ENCODE data around the gene LRMDA.

The LRMDA gene

DNA sequence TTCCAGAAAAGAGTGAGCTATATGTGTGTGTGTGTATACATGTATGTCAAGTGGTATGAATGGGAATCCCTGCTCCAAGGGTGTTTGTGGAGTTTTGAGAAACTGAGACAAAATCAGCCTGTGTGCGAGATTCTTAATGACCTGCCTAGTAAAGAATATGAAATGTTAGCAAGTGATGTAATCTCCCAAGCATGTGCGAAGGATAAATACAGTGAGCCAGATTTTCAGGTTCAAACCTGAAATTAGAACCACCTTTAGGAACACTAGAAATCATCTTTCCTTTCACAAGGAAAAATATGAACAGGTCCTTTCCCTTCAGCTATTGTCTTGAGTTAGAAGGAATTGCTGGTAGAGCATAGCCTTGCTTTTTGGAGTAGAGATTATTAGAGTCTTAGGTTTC lies 457.6 kb downstream of the LRMDA start:
- no peak for DNase-seq
- Histone ChIP-seq H3K4me2 (ENCODE audit: low read length) (no peak overlapping the region), H3K18ac (ENCODE audit: low read length) (no peak overlapping the region), H3K27me3 (ENCODE audit: insufficient read depth, low read length, poor library complexity) (no peaks in the 10 kb centered on the region), H2BK15ac (replicated peaks; ENCODE audit: low read depth) (no peak overlapping the region), H4K8ac (ENCODE audit: low read depth, low read length) (no peak overlapping the region), H3K27ac (ENCODE audit: low read depth, low read length) (no peak overlapping the region), H2BK5ac (ENCODE audit: low read length) (no peak overlapping the region), H3K56ac (ENCODE audit: low read length) (no peak overlapping the region), H3K4ac (ENCODE audit: low read depth, low read length) (no peak overlapping the region), H3K23ac (ENCODE audit: low read length) (no peak overlapping the region), H2BK120ac (ENCODE audit: low read depth, low read length) (no peak overlapping the region), H3K36me3 (ENCODE audit: control insufficient read depth, insufficient read depth, low read length) (no peaks in the 10 kb centered on the region), H3K79me1 (ENCODE audit: low read length) (no peaks in the 10 kb centered on the region), H3K9ac (ENCODE audit: low read length) (no peak overlapping the region), H3K79me2 (ENCODE audit: control insufficient read depth, insufficient read depth, low read length) (no peaks in the 10 kb centered on the region), H2AK5ac (ENCODE audit: low read length) (no peak overlapping the region), H3K4me3 (ENCODE audit: low read length) (no peak overlapping the region), H4K5ac (ENCODE audit: low read length) (no peak overlapping the region), H3K4me1 (ENCODE audit: control insufficient read depth, low read depth, low read length) (no peaks in the 10 kb centered on the region)
- no CpG with 5 or more reads among the region's 2 CpGs for WGBS (ENCODE audit: extremely low coverage, insufficient coverage, low lambda C conversion rate)

DNA sequence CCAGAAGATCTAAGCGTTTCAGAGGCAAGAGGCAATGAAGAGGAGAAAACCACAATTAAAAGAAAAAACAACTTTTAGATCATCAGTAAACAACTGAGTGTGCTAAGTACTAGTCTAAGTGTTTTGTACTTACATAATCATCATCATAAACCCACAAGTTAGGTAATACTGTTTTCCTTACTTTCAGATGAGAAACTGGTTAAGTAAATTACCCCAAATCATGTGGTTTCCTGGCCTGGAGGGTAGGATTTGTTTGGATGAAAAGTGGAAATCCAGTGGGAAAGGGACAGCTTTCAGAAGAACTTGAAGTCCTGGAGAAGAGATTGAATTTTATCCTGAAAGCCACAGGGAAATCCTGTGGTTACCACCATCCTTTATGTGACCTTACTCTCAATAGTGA lies 463.3 kb downstream of the LRMDA start:
- no peak overlapping the region for H2BK15ac ChIP-seq (replicated peaks; ENCODE audit: low read depth)
- H3K79me2 ChIP-seq (ENCODE audit: control insufficient read depth, insufficient read depth, low read length), result no peaks in the 10 kb centered on the region
- H3K56ac ChIP-seq (ENCODE audit: low read length), result no peak overlapping the region
- no peak overlapping the region for H3K4ac ChIP-seq (ENCODE audit: low read depth, low read length)
- H3K27ac ChIP-seq (ENCODE audit: low read depth, low read length), result no peak overlapping the region
- no CpG with 5 or more reads among the region's 1 CpG for WGBS (ENCODE audit: extremely low coverage, insufficient coverage, low lambda C conversion rate)
- no peak overlapping the region for H3K23ac ChIP-seq (ENCODE audit: low read length)
- H3K4me3 ChIP-seq (ENCODE audit: low read length), result no peak overlapping the region
- H3K27me3 ChIP-seq (ENCODE audit: insufficient read depth, low read length, poor library complexity), result no peaks in the 10 kb centered on the region
- no peak overlapping the region for H2AK5ac ChIP-seq (ENCODE audit: low read length)
- H3K18ac ChIP-seq (ENCODE audit: low read length), result no peak overlapping the region
- H2BK120ac ChIP-seq (ENCODE audit: low read depth, low read length), result no peak overlapping the region
- no peaks in the 10 kb centered on the region for H3K36me3 ChIP-seq (ENCODE audit: control insufficient read depth, insufficient read depth, low read length)
- no peak overlapping the region for H2BK5ac ChIP-seq (ENCODE audit: low read length)
- no peak for DNase-seq
- no peaks in the 10 kb centered on the region for H3K79me1 ChIP-seq (ENCODE audit: low read length)
- H4K5ac ChIP-seq (ENCODE audit: low read length), result no peak overlapping the region
- no peak overlapping the region for H4K8ac ChIP-seq (ENCODE audit: low read depth, low read length)
- H3K9ac ChIP-seq (ENCODE audit: low read length), result no peak overlapping the region
- H3K4me2 ChIP-seq (ENCODE audit: low read length), result no peak overlapping the region
- no peaks in the 10 kb centered on the region for H3K4me1 ChIP-seq (ENCODE audit: control insufficient read depth, low read depth, low read length)

DNA sequence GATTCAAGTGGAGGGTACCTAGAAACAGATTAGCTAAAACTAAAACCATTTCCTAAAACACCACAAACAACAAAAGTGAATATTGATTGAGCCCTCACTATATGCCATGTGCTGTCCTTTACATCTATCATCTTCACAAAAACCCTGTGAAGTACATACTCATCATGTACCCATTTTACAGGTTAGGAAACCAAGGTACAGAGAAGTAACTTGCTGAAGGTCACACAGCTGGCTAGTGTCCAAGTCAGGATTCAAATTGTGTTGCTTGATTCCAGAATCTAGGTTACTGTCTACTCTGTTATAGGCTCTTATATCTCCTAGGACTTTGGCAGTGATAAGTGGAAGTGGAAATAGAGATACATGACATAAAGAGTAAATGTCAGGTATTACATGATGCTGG lies 463.8 kb downstream of the LRMDA start:
- Histone ChIP-seq H3K4me2 (ENCODE audit: low read length) (no peak overlapping the region), H3K18ac (ENCODE audit: low read length) (no peak overlapping the region), H3K4me1 (ENCODE audit: control insufficient read depth, low read depth, low read length) (no peaks in the 10 kb centered on the region), H3K79me1 (ENCODE audit: low read length) (no peaks in the 10 kb centered on the region), H3K79me2 (ENCODE audit: control insufficient read depth, insufficient read depth, low read length) (no peaks in the 10 kb centered on the region), H2BK5ac (ENCODE audit: low read length) (no peak overlapping the region), H3K9ac (ENCODE audit: low read length) (no peak overlapping the region), H2AK5ac (ENCODE audit: low read length) (no peak overlapping the region), H3K27me3 (ENCODE audit: insufficient read depth, low read length, poor library complexity) (no peaks in the 10 kb centered on the region), H3K56ac (ENCODE audit: low read length) (no peak overlapping the region), H2BK15ac (replicated peaks; ENCODE audit: low read depth) (no peak overlapping the region), H3K4ac (ENCODE audit: low read depth, low read length) (no peak overlapping the region), H3K4me3 (ENCODE audit: low read length) (no peak overlapping the region), H3K36me3 (ENCODE audit: control insufficient read depth, insufficient read depth, low read length) (no peaks in the 10 kb centered on the region), H2BK120ac (ENCODE audit: low read depth, low read length) (no peak overlapping the region), H4K5ac (ENCODE audit: low read length) (no peak overlapping the region), H4K8ac (ENCODE audit: low read depth, low read length) (no peak overlapping the region), H3K27ac (ENCODE audit: low read depth, low read length) (no peak overlapping the region), H3K23ac (ENCODE audit: low read length) (no peak overlapping the region)
- DNase-seq, result no peak

DNA sequence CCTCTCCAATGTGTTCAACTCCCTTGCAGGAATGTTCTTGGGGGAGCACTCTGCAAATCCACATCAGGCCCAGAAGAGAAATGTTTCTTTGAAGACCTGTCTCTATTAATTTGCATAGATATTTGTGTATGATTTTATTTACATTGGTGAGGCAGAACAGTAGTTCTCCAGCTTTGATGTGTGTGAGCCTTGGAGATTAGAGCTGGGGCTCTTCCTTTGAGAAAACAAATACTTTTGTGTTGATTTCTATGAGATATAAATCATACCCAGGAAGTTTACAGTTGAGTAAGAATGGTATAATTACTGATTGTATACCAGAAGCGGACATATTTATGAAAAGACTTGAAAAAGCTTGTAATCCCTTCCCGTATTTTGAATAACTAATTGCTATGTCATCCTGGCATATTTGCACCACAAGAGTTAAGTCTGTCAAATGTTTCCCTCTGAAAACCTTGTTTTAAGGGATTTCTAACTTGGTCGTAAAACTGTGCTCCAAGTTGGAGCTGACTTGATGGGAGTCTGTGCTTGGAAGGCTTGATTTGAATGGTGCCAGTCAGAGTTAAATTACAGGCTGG lies 468.5 kb downstream of the LRMDA start:
- Histone ChIP-seq H3K79me2 (ENCODE audit: control insufficient read depth, insufficient read depth, low read length) (no peaks in the 10 kb centered on the region), H3K27me3 (ENCODE audit: insufficient read depth, low read length, poor library complexity) (no peaks in the 10 kb centered on the region), H4K5ac (ENCODE audit: low read length) (no peak overlapping the region), H3K56ac (ENCODE audit: low read length) (no peak overlapping the region), H3K23ac (ENCODE audit: low read length) (no peak overlapping the region), H3K4ac (ENCODE audit: low read depth, low read length) (no peak overlapping the region), H3K9ac (ENCODE audit: low read length) (no peak overlapping the region), H2BK15ac (replicated peaks; ENCODE audit: low read depth) (no peak overlapping the region), H3K4me1 (ENCODE audit: control insufficient read depth, low read depth, low read length) (no peaks in the 10 kb centered on the region), H3K79me1 (ENCODE audit: low read length) (no peaks in the 10 kb centered on the region), H2BK5ac (ENCODE audit: low read length) (no peak overlapping the region), H3K4me2 (ENCODE audit: low read length) (no peak overlapping the region), H3K36me3 (ENCODE audit: control insufficient read depth, insufficient read depth, low read length) (no peaks in the 10 kb centered on the region), H2AK5ac (ENCODE audit: low read length) (no peak overlapping the region), H3K27ac (ENCODE audit: low read depth, low read length) (no peak overlapping the region), H4K8ac (ENCODE audit: low read depth, low read length) (no peak overlapping the region), H2BK120ac (ENCODE audit: low read depth, low read length) (no peak overlapping the region), H3K4me3 (ENCODE audit: low read length) (no peak overlapping the region), H3K18ac (ENCODE audit: low read length) (no peak overlapping the region)
- WGBS (ENCODE audit: extremely low coverage, insufficient coverage, low lambda C conversion rate), result no CpG with 5 or more reads among the region's 3 CpGs
- DNase-seq, result no peak

DNA sequence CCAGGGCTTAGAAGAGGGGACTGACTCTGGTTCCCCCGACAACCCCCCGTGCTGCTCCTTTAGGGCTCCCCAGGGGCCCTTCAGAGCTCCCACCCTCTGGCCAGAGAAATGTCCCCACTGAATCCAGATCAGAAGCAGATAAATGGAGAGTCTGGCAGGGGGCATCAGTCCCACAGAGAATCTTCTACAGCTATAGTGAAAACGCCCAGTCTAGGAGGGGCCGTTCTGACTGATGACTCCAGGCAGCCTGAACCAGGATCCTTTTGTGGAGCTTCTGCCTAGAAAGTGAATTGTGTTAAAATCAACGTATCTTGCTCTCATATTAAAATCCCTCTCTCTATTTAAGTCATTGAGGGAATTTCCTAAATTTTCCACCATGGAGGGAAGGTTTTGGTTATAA lies 471.4 kb downstream of the LRMDA start:
- H2BK120ac ChIP-seq (ENCODE audit: low read depth, low read length), result no peak overlapping the region
- no peaks in the 10 kb centered on the region for H3K79me1 ChIP-seq (ENCODE audit: low read length)
- no peak overlapping the region for H3K18ac ChIP-seq (ENCODE audit: low read length)
- no peaks in the 10 kb centered on the region for H3K27me3 ChIP-seq (ENCODE audit: insufficient read depth, low read length, poor library complexity)
- H3K36me3 ChIP-seq (ENCODE audit: control insufficient read depth, insufficient read depth, low read length), result no peaks in the 10 kb centered on the region
- no peak overlapping the region for H2BK15ac ChIP-seq (replicated peaks; ENCODE audit: low read depth)
- no CpG with 5 or more reads among the region's 5 CpGs for WGBS (ENCODE audit: extremely low coverage, insufficient coverage, low lambda C conversion rate)
- no peak overlapping the region for H3K27ac ChIP-seq (ENCODE audit: low read depth, low read length)
- no peaks in the 10 kb centered on the region for H3K4me1 ChIP-seq (ENCODE audit: control insufficient read depth, low read depth, low read length)
- no peak overlapping the region for H2BK5ac ChIP-seq (ENCODE audit: low read length)
- H3K56ac ChIP-seq (ENCODE audit: low read length), result no peak overlapping the region
- H3K23ac ChIP-seq (ENCODE audit: low read length), result no peak overlapping the region
- no peak overlapping the region for H4K5ac ChIP-seq (ENCODE audit: low read length)
- H3K9ac ChIP-seq (ENCODE audit: low read length), result no peak overlapping the region
- H2AK5ac ChIP-seq (ENCODE audit: low read length), result no peak overlapping the region
- no peak overlapping the region for H3K4me2 ChIP-seq (ENCODE audit: low read length)
- no peak for DNase-seq
- no peak overlapping the region for H3K4ac ChIP-seq (ENCODE audit: low read depth, low read length)
- H3K4me3 ChIP-seq (ENCODE audit: low read length), result no peak overlapping the region
- H4K8ac ChIP-seq (ENCODE audit: low read depth, low read length), result no peak overlapping the region
- no peaks in the 10 kb centered on the region for H3K79me2 ChIP-seq (ENCODE audit: control insufficient read depth, insufficient read depth, low read length)

DNA sequence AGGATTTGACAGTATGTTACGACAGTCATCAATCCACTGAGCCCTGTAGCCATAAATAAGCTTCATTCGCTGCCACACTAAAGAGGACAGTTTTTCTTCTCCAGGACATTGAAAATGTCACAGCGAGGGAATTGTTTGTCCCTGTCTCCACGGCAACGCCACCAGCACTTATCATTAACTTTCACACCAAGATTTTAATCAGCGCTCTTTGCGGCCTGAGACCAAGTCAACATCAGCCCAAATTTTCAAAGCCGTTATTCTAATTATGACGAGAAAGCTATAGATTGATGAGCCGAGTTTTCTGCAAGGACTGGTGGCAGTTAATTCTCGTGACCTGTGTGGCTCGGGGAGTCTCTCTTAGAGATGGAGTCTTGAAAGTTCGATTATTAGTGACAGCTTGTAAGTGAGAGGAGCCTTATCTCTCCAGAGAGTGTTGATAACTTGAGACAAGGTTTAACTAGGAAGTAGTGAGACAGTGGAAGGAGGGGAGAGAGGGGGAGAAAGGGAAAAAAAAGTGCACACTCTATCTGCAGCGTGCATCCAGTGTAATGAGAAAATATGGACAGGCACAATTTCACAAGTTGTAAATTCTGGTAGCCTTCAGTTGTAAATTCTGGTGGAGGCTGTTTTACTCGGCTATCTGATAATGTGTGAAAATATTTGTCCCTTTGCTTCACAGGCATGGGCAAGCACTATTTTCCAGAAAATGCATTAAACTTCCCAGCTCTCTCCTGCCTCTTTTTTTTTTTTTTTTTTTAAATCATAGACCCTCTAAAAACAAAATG lies 473.3 kb downstream of the LRMDA start:
- Histone ChIP-seq H2BK5ac (ENCODE audit: low read length) (no peak overlapping the region), H3K18ac (ENCODE audit: low read length) (no peak overlapping the region), H3K4ac (ENCODE audit: low read depth, low read length) (no peak overlapping the region), H3K23ac (ENCODE audit: low read length) (no peak overlapping the region), H4K5ac (ENCODE audit: low read length) (no peak overlapping the region), H3K4me2 (ENCODE audit: low read length) (no peak overlapping the region), H3K27me3 (ENCODE audit: insufficient read depth, low read length, poor library complexity) (no peaks in the 10 kb centered on the region), H3K79me2 (ENCODE audit: control insufficient read depth, insufficient read depth, low read length) (no peaks in the 10 kb centered on the region), H3K4me1 (ENCODE audit: control insufficient read depth, low read depth, low read length) (no peaks in the 10 kb centered on the region), H4K8ac (ENCODE audit: low read depth, low read length) (no peak overlapping the region), H2AK5ac (ENCODE audit: low read length) (no peak overlapping the region), H3K79me1 (ENCODE audit: low read length) (no peaks in the 10 kb centered on the region), H3K27ac (ENCODE audit: low read depth, low read length) (no peak overlapping the region), H3K4me3 (ENCODE audit: low read length) (no peak overlapping the region), H3K56ac (ENCODE audit: low read length) (no peak overlapping the region), H3K9ac (ENCODE audit: low read length) (no peak overlapping the region), H3K36me3 (ENCODE audit: control insufficient read depth, insufficient read depth, low read length) (no peaks in the 10 kb centered on the region), H2BK15ac (replicated peaks; ENCODE audit: low read depth) (no peak overlapping the region), H2BK120ac (ENCODE audit: low read depth, low read length) (no peak overlapping the region)
- WGBS (ENCODE audit: extremely low coverage, insufficient coverage, low lambda C conversion rate), result no CpG with 5 or more reads among the region's 15 CpGs
- peak; percentile 89 for DNase-seq
